ENCODE measurements around the gene GRXCR2.
"Not testable (repeated sequence)": the region's sequence is repeated elsewhere in the genome, so short reads cannot be mapped to it uniquely, and the experiment has no call there.

The GRXCR2 gene

DNA sequence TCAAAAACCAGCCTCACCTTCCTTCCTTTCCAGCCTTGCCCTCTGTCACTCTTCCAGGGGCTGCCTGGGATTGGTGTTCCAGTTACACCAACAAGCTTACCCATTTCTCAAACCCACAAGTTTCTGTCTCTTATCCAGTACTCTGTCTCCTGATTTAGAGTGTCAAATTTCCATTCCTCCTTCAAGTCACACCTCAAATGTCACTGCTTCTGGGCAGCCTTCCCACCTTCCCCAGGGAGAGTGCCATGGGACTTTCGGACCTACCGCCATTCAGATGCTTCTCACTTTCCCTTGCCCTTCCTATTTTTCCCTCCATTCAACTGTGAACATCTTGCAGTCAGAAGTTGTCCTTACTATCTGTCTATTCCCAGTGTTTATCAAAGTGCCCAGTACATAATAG lies 2.0 kb upstream of the GRXCR2 start:
- Histone ChIP-seq H3K4me3 (ENCODE audit: low read depth in 1 of 2, low read length in 2 of 2) (no peak overlapping the region), H3K9ac (ENCODE audit: low read length) (no peak overlapping the region), H3K36me3 (ENCODE audit: insufficient read depth, low read length) (no peaks in the 10 kb centered on the region), H3K4me1 (ENCODE audit: insufficient read depth, low read length) (no peaks in the 10 kb centered on the region), H3K9me3 (ENCODE audit: low read length) (no peaks in the 10 kb centered on the region), H3K27me3 (ENCODE audit: control insufficient read depth in 1 of 2, insufficient read depth in 2 of 2, low read length in 2 of 2) (no peaks in the 10 kb centered on the region), H3K27ac (ENCODE audit: low read depth, low read length) (no peak overlapping the region)

GRCh38 chr5:145872486-145872885 lies 328 bp downstream of the GRXCR2 start:
- Histone ChIP-seq H3K27me3 (ENCODE audit: control insufficient read depth in 1 of 2, insufficient read depth in 2 of 2, low read length in 2 of 2) (no peaks in the 10 kb centered on the region), H3K4me3 (ENCODE audit: low read depth in 1 of 2, low read length in 2 of 2) (no peak overlapping the region), H3K4me1 (ENCODE audit: insufficient read depth, low read length) (no peaks in the 10 kb centered on the region), H3K27ac (ENCODE audit: low read depth, low read length) (no peak overlapping the region), H3K9ac (ENCODE audit: low read length) (no peak overlapping the region), H3K9me3 (ENCODE audit: low read length) (no peaks in the 10 kb centered on the region), H3K36me3 (ENCODE audit: insufficient read depth, low read length) (no peaks in the 10 kb centered on the region)

DNA sequence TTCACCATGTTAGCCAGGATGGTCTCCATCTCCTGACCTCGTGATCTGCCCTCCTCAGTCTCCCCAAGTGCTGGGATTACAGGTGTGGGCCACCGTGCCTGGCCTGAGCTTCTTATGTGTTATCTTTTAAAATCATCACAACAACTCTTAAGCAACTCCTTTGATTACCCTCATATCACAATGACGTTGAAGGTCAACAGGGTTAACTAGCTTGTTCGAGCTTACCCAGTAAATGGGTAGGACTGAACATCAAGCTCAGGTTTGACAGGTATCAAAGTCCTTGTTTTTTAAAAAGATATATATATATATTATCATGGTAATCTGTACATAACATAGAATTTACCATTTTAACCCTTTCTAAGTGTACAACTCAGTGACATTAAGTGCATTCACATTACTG lies 3.1 kb downstream of the GRXCR2 start:
- H3K9ac ChIP-seq (ENCODE audit: low read length) = no peak overlapping the region
- no peaks in the 10 kb centered on the region for H3K9me3 ChIP-seq (ENCODE audit: low read length)
- H3K27me3 ChIP-seq (ENCODE audit: control insufficient read depth in 1 of 2, insufficient read depth in 2 of 2, low read length in 2 of 2) = no peaks in the 10 kb centered on the region
- H3K4me1 ChIP-seq (ENCODE audit: insufficient read depth, low read length) = no peaks in the 10 kb centered on the region
- H3K36me3 ChIP-seq (ENCODE audit: insufficient read depth, low read length) = no peaks in the 10 kb centered on the region
- H3K4me3 ChIP-seq (ENCODE audit: low read depth in 1 of 2, low read length in 2 of 2) = no peak overlapping the region
- H3K27ac ChIP-seq (ENCODE audit: low read depth, low read length) = no peak overlapping the region

GRCh38 chr5:145867806-145868205 lies 5.0 kb downstream of the GRXCR2 start:
- no peaks in the 10 kb centered on the region for H3K27me3 ChIP-seq (ENCODE audit: control insufficient read depth in 1 of 2, insufficient read depth in 2 of 2, low read length in 2 of 2)
- no peaks in the 10 kb centered on the region for H3K9me3 ChIP-seq (ENCODE audit: low read length)
- H3K4me3 ChIP-seq (ENCODE audit: low read depth in 1 of 2, low read length in 2 of 2) = no peak overlapping the region
- H3K4me1 ChIP-seq (ENCODE audit: insufficient read depth, low read length) = no peaks in the 10 kb centered on the region
- H3K9ac ChIP-seq (ENCODE audit: low read length) = no peak overlapping the region
- H3K36me3 ChIP-seq (ENCODE audit: insufficient read depth, low read length) = no peaks in the 10 kb centered on the region
- H3K27ac ChIP-seq (ENCODE audit: low read depth, low read length) = no peak overlapping the region

- not testable (repeated sequence) for H3K4me3 ChIP-seq (ENCODE audit: low read depth in 1 of 2, low read length in 2 of 2); H3K4me1 ChIP-seq (ENCODE audit: insufficient read depth, low read length); H3K36me3 ChIP-seq (ENCODE audit: insufficient read depth, low read length); H3K27me3 ChIP-seq (ENCODE audit: control insufficient read depth in 1 of 2, insufficient read depth in 2 of 2, low read length in 2 of 2); H3K9ac ChIP-seq (ENCODE audit: low read length); H3K9me3 ChIP-seq (ENCODE audit: low read length); H3K27ac ChIP-seq (ENCODE audit: low read depth, low read length)
Observed at GRCh38 chr5:145864432-145864831, 8.4 kb downstream of the GRXCR2 start.

- Histone ChIP-seq H3K9ac (ENCODE audit: low read length) (no peak overlapping the region), H3K27me3 (ENCODE audit: control insufficient read depth in 1 of 2, insufficient read depth in 2 of 2, low read length in 2 of 2) (no peaks in the 10 kb centered on the region), H3K27ac (ENCODE audit: low read depth, low read length) (no peak overlapping the region), H3K4me3 (ENCODE audit: low read depth in 1 of 2, low read length in 2 of 2) (no peak overlapping the region), H3K9me3 (ENCODE audit: low read length) (no peaks in the 10 kb centered on the region), H3K36me3 (ENCODE audit: insufficient read depth, low read length) (no peaks in the 10 kb centered on the region), H3K4me1 (ENCODE audit: insufficient read depth, low read length) (no peaks in the 10 kb centered on the region)
Observed at GRCh38 chr5:145863003-145863402, 9.8 kb downstream of the GRXCR2 start.

- Histone ChIP-seq H3K27me3 (ENCODE audit: control insufficient read depth in 1 of 2, insufficient read depth in 2 of 2, low read length in 2 of 2) (no peaks in the 10 kb centered on the region), H3K27ac (ENCODE audit: low read depth, low read length) (no peak overlapping the region), H3K4me1 (ENCODE audit: insufficient read depth, low read length) (peaks cover 5% of the 10 kb centered on the region), H3K9ac (ENCODE audit: low read length) (no peak overlapping the region), H3K9me3 (ENCODE audit: low read length) (no peaks in the 10 kb centered on the region), H3K4me3 (ENCODE audit: low read depth in 1 of 2, low read length in 2 of 2) (no peak overlapping the region), H3K36me3 (ENCODE audit: insufficient read depth, low read length) (no peaks in the 10 kb centered on the region)
Observed at GRCh38 chr5:145859897-145860296, 12.9 kb downstream of the GRXCR2 start.

DNA sequence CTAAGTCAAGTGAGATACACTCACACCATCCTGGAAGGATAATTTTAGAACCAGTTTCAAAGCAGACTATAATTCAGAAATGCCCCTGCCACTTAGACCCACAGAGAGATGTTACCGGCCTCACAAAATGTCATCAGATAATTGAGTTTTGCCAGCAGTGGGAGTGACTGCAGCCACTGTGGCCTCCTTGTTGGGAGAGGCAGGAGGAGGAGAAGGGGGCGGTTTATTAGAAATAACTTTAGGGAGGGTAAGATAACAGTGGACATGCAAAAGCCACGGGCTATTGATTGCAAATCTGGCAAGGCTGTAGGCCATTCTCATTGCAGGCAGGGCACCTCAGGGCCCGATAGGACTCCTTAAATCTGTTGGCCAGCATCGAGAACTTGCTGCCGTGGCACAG lies 13.4 kb downstream of the GRXCR2 start:
- no peak overlapping the region for H3K27ac ChIP-seq (ENCODE audit: low read depth, low read length)
- H3K4me1 ChIP-seq (ENCODE audit: insufficient read depth, low read length) = peaks cover 5% of the 10 kb centered on the region
- H3K9me3 ChIP-seq (ENCODE audit: low read length) = no peaks in the 10 kb centered on the region
- H3K36me3 ChIP-seq (ENCODE audit: insufficient read depth, low read length) = no peaks in the 10 kb centered on the region
- no peaks in the 10 kb centered on the region for H3K27me3 ChIP-seq (ENCODE audit: control insufficient read depth in 1 of 2, insufficient read depth in 2 of 2, low read length in 2 of 2)
- no peak overlapping the region for H3K4me3 ChIP-seq (ENCODE audit: low read depth in 1 of 2, low read length in 2 of 2)
- H3K9ac ChIP-seq (ENCODE audit: low read length) = no peak overlapping the region

- no peak overlapping the region for H3K27ac ChIP-seq (ENCODE audit: low read depth, low read length)
- H3K36me3 ChIP-seq (ENCODE audit: insufficient read depth, low read length) = no peaks in the 10 kb centered on the region
- H3K9ac ChIP-seq (ENCODE audit: low read length) = no peak overlapping the region
- no peak overlapping the region for H3K4me3 ChIP-seq (ENCODE audit: low read depth in 1 of 2, low read length in 2 of 2)
- no peaks in the 10 kb centered on the region for H3K27me3 ChIP-seq (ENCODE audit: control insufficient read depth in 1 of 2, insufficient read depth in 2 of 2, low read length in 2 of 2)
- H3K4me1 ChIP-seq (ENCODE audit: insufficient read depth, low read length) = peaks cover 5% of the 10 kb centered on the region
- no peaks in the 10 kb centered on the region for H3K9me3 ChIP-seq (ENCODE audit: low read length)
Observed at GRCh38 chr5:145858959-145859358, 13.9 kb downstream of the GRXCR2 start.

GRCh38 chr5:145856285-145856818 lies 16.5 kb downstream of the GRXCR2 start:
- H3K4me3 ChIP-seq (ENCODE audit: low read depth in 1 of 2, low read length in 2 of 2) = peak overlapping the region; percentile 51 to 70
- no peaks in the 10 kb centered on the region for H3K9me3 ChIP-seq (ENCODE audit: low read length)
- peaks cover 5% of the 10 kb centered on the region for H3K4me1 ChIP-seq (ENCODE audit: insufficient read depth, low read length)
- no peaks in the 10 kb centered on the region for H3K27me3 ChIP-seq (ENCODE audit: control insufficient read depth in 1 of 2, insufficient read depth in 2 of 2, low read length in 2 of 2)
- H3K27ac ChIP-seq (ENCODE audit: low read depth, low read length) = peak overlapping the region; percentile 56
- H3K9ac ChIP-seq (ENCODE audit: low read length) = no peak overlapping the region
- H3K36me3 ChIP-seq (ENCODE audit: insufficient read depth, low read length) = no peaks in the 10 kb centered on the region

DNA sequence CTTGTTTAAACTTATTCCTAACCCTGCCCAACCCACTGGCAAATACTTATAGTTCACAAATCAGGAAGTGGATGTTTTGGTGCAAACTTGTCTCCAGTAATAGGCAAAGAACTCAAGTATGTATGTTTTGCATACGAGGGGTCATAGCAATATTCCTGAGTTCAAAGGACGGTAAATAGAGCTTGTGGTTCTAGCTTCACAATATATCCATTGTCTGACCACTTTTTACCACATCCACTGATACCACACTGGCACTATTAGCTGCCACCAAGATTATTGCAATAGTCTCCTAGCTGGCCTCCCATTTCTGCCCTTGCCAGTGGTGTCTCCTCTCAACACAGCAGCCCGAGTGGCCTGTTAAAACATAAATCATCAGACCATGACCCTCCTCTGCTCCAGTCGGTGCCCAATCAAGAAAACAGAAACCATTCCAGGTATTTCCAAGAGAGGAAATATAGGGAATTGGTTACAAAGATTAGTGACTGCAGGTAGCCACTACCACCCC lies 17.0 kb downstream of the GRXCR2 start:
- H3K36me3 ChIP-seq (ENCODE audit: insufficient read depth, low read length) = no peaks in the 10 kb centered on the region
- H3K27me3 ChIP-seq (ENCODE audit: control insufficient read depth in 1 of 2, insufficient read depth in 2 of 2, low read length in 2 of 2) = no peaks in the 10 kb centered on the region
- H3K4me3 ChIP-seq (ENCODE audit: low read depth in 1 of 2, low read length in 2 of 2) = peak overlapping the region; percentile 51 to 70
- H3K9me3 ChIP-seq (ENCODE audit: low read length) = no peaks in the 10 kb centered on the region
- peak overlapping the region; percentile 56 for H3K27ac ChIP-seq (ENCODE audit: low read depth, low read length)
- peaks cover 5% of the 10 kb centered on the region for H3K4me1 ChIP-seq (ENCODE audit: insufficient read depth, low read length)
- H3K9ac ChIP-seq (ENCODE audit: low read length) = no peak overlapping the region

DNA sequence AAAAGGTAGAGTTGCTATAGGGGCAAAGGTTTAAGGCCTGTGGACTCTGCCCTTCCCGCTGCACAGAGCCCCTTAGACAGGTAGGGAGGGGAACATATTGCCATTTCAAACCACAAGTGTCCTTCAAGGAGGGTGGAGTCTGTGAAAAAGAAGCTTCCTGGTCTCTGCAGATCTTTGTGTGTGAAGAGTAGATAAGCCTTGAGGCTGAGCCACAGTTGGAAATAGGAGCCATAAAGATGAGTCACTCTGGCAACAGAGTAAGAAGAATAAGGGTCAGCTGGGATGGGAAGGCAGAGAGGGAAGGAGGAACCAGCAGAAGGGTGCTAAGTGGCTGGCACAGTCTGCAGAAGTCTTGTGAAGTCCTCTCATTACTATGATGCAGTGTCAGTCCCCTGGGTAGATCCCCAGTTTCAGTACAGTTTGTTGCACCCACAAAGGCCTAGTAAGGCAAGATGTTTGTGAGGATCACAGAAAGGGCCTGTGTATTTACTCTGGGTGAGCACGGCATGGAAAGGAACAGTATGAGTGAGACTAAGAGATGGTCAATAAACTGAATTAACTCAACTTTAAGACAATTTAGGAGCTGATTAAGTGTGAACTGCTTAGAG lies 18.1 kb downstream of the GRXCR2 start:
- Histone ChIP-seq H3K4me3 (ENCODE audit: low read depth in 1 of 2, low read length in 2 of 2) (no peak overlapping the region), H3K27me3 (ENCODE audit: control insufficient read depth in 1 of 2, insufficient read depth in 2 of 2, low read length in 2 of 2) (no peaks in the 10 kb centered on the region), H3K36me3 (ENCODE audit: insufficient read depth, low read length) (no peaks in the 10 kb centered on the region), H3K9me3 (ENCODE audit: low read length) (no peaks in the 10 kb centered on the region), H3K9ac (ENCODE audit: low read length) (no peak overlapping the region), H3K4me1 (ENCODE audit: insufficient read depth, low read length) (peaks cover 5% of the 10 kb centered on the region), H3K27ac (ENCODE audit: low read depth, low read length) (no peak overlapping the region)

Measured in muscle layer of colon (tissue), 2 donors.